Ishikawa (cell line): ENCODE data around the gene CHIC2.

Source experiments
- CEBPB ChIP-seq: IDR thresholded peaks from 2 replicates; pipeline ENCODE4 v1.6.1; 2012
- CREB1 ChIP-seq: IDR thresholded peaks from 2 replicates; pipeline ENCODE4 v1.6.1; 2012; ENCODE audit warnings: low read depth
- EGR1 ChIP-seq: IDR thresholded peaks from 2 replicates; pipeline ENCODE4 v1.6.1; 2012
- EP300 ChIP-seq: IDR thresholded peaks from 2 replicates; pipeline ENCODE4 v1.6.1; 2012; ENCODE audit warnings: borderline replicate concordance
- FOXM1 ChIP-seq: IDR thresholded peaks from 2 replicates; pipeline ENCODE4 v1.6.1; 2012; ENCODE audit warnings: low read depth, borderline replicate concordance
- MAX ChIP-seq: IDR thresholded peaks from 2 replicates; pipeline ENCODE4 v1.6.1; 2012
- NFIC ChIP-seq: IDR thresholded peaks from 2 replicates; pipeline ENCODE4 v1.6.1; 2012
- RAD21 ChIP-seq: IDR thresholded peaks from 2 replicates; pipeline ENCODE4 v1.6.1; 2012; ENCODE audit warnings: low read depth
- REST ChIP-seq: IDR thresholded peaks from 2 replicates; pipeline ENCODE4 v1.6.1; 2012; ENCODE audit warnings: low read depth, mild to moderate bottlenecking
- TAF1 ChIP-seq: IDR thresholded peaks from 2 replicates; pipeline ENCODE4 v1.6.1; 2012; ENCODE audit warnings: low read depth, mild to moderate bottlenecking
- TCF12 ChIP-seq: IDR thresholded peaks from 2 replicates; pipeline ENCODE4 v1.6.1; 2012; ENCODE audit warnings: low read depth
- TEAD4 ChIP-seq: IDR thresholded peaks from 2 replicates; pipeline ENCODE4 v1.6.1; 2012
- USF1 ChIP-seq: IDR thresholded peaks from 2 replicates; pipeline ENCODE4 v1.6.1; 2012
- YY1 ChIP-seq: IDR thresholded peaks from 2 replicates; pipeline ENCODE4 v1.6.1; 2012; ENCODE audit warnings: low read depth
- ZBTB7A ChIP-seq: IDR thresholded peaks from 2 replicates; pipeline ENCODE4 v1.6.1; 2012; ENCODE audit warnings: low read depth

Gene CHIC2

GRCh38 chr4:53974561-53974960 is 89.8 kb downstream of the CHIC2 start:
- TF ChIP-seq NFIC, result no peak
- TF ChIP-seq YY1, result no peak
- no peak for TF ChIP-seq ZBTB7A
- no peak for TF ChIP-seq TAF1
- no peak for TF ChIP-seq USF1
- no peak for TF ChIP-seq EP300
- no peak for TF ChIP-seq TCF12
- no peak for TF ChIP-seq RAD21

- no peak for TF ChIP-seq TEAD4
- TF ChIP-seq YY1, result no peak
- no peak for TF ChIP-seq RAD21
- no peak for TF ChIP-seq REST
- no peak for TF ChIP-seq EP300
- TF ChIP-seq NFIC, result no peak
- TF ChIP-seq EGR1, result no peak
- no peak for TF ChIP-seq TCF12
- TF ChIP-seq TAF1, result no peak
- no peak for TF ChIP-seq CEBPB
- TF ChIP-seq MAX, result no peak
- no peak for TF ChIP-seq FOXM1
Observed at GRCh38 chr4:53967986-53968385, 96.4 kb downstream of the CHIC2 start.

GRCh38 chr4:53963781-53964180 is 100.6 kb downstream of the CHIC2 start:
- no peak for TF ChIP-seq FOXM1
- TF ChIP-seq REST, result no peak
- no peak for TF ChIP-seq ZBTB7A
- TF ChIP-seq MAX, result no peak
- no peak for TF ChIP-seq TEAD4
- TF ChIP-seq YY1, result no peak
- no peak for TF ChIP-seq USF1
- TF ChIP-seq TAF1, result no peak
- TF ChIP-seq CEBPB, result no peak
- no peak for TF ChIP-seq EGR1
- no peak for TF ChIP-seq EP300
- no peak for TF ChIP-seq TCF12
- no peak for TF ChIP-seq NFIC
- no peak for TF ChIP-seq CREB1
- TF ChIP-seq RAD21, result no peak

GRCh38 chr4:53963336-53963735 is 101.1 kb downstream of the CHIC2 start:
- no peak for TF ChIP-seq NFIC
- TF ChIP-seq REST, result no peak
- no peak for TF ChIP-seq TCF12
- no peak for TF ChIP-seq YY1
- no peak for TF ChIP-seq USF1
- TF ChIP-seq TEAD4, result no peak
- TF ChIP-seq EP300, result no peak
- TF ChIP-seq CREB1, result no peak
- no peak for TF ChIP-seq EGR1
- no peak for TF ChIP-seq RAD21
- TF ChIP-seq ZBTB7A, result no peak
- TF ChIP-seq CEBPB, result no peak
- no peak for TF ChIP-seq MAX
